Measurements from ENCODE around the gene NACC2.
A peak's percentile ranks its signal among the peaks of the same experiment; 100 is the strongest.

NACC2 gene

GRCh38 chr9:136110082-136111061 lies 15.3 kb upstream of the NACC2 start:
- Histone ChIP-seq H4K20me1 (ENCODE audit: control insufficient read depth, insufficient read depth, low read depth, low read length) (no peaks in the 10 kb centered on the region), H3K36me3 (ENCODE audit: control insufficient read depth, low read length) (peaks cover 9% of the 10 kb centered on the region), H3K27ac (ENCODE audit: low read depth, low read length) (peak overlapping the region; percentile 40; the same call in 1 of the 2 replicates), H3K79me2 (ENCODE audit: control insufficient read depth, low read length) (no peaks in the 10 kb centered on the region), H3F3A (ENCODE audit: control insufficient read depth, insufficient read depth) (peaks cover 11% of the 10 kb centered on the region; the same call in 1 of the 2 replicates), H3K4me1 (ENCODE audit: control insufficient read depth, low read length) (peaks cover 48% of the 10 kb centered on the region), H3K9me2 (replicated peaks; ENCODE audit: control insufficient read depth, low read length) (no peaks in the 10 kb centered on the region), H3K4me3 (ENCODE audit: low read length) (peak overlapping the region; percentile 77), H3K9me3 (ENCODE audit: control insufficient read depth, insufficient read depth, low read length) (no peaks in the 10 kb centered on the region), H3K4me2 (ENCODE audit: low read length) (peak overlapping the region; percentile 79), H3K27me3 (ENCODE audit: control insufficient read depth, low read length) (no peaks in the 10 kb centered on the region)
- no peak for TF ChIP-seq EZH2phosphoT487 (IDR thresholded peaks at IDR 0.05; ENCODE audit: borderline replicate concordance, low read length)
- TF ChIP-seq, protein P1, sequence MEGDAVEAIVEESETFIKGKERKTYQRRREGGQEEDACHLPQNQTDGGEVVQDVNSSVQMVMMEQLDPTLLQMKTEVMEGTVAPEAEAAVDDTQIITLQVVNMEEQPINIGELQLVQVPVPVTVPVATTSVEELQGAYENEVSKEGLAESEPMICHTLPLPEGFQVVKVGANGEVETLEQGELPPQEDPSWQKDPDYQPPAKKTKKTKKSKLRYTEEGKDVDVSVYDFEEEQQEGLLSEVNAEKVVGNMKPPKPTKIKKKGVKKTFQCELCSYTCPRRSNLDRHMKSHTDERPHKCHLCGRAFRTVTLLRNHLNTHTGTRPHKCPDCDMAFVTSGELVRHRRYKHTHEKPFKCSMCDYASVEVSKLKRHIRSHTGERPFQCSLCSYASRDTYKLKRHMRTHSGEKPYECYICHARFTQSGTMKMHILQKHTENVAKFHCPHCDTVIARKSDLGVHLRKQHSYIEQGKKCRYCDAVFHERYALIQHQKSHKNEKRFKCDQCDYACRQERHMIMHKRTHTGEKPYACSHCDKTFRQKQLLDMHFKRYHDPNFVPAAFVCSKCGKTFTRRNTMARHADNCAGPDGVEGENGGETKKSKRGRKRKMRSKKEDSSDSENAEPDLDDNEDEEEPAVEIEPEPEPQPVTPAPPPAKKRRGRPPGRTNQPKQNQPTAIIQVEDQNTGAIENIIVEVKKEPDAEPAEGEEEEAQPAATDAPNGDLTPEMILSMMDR (IDR thresholded peaks at IDR 0.05; ENCODE audit: low read depth, low read length, poor library complexity, severe bottlenecking), result peak; percentile 12

DNA sequence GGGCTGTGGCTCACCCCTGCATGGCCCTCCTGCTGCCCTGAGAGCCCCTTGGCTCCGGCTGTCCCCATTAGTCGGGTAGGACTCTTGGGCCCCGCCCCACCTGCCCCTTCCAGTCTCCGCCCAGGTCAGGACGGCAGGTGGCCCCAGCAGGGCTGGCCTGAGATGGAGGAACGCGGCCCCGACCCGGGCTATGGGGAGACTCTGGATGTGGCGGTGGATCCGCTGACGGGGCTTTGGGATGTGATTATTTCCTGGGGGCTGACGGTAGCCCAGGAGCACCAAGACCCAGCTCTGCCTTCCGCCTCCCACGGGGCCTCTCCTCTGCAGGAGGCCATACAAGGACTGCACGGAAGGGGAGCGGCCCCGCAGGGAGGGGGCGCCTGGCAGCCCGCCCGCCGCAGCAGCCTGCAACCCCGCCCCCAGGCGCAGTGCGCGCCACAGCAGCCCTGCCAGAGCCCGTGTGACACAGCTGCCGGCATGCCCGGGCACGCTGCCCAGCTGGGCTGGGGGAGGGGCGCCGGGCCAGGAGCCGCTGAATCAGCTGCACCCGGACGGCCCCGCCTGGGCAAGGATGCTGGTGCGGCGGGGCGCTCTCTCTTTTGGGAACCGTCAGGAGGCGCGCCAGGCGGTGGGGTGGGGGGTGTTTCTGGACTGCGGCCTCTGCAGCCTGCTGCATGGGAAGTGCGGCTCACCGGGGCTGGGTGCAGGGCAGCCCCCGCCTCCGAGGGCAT lies 14.4 kb upstream of the NACC2 start:
- Histone ChIP-seq H3K4me1 (ENCODE audit: control insufficient read depth, low read length) (peaks cover 52% of the 10 kb centered on the region), H3K4me2 (ENCODE audit: low read length) (peak overlapping the region; percentile 79), H3K27me3 (ENCODE audit: control insufficient read depth, low read length) (no peaks in the 10 kb centered on the region), H4K20me1 (ENCODE audit: control insufficient read depth, insufficient read depth, low read depth, low read length) (no peaks in the 10 kb centered on the region), H3K9me2 (replicated peaks; ENCODE audit: control insufficient read depth, low read length) (no peaks in the 10 kb centered on the region), H3K36me3 (ENCODE audit: control insufficient read depth, low read length) (peaks cover under 1% of the 10 kb centered on the region; the same call in 1 of the 2 replicates), H3K9me3 (ENCODE audit: control insufficient read depth, insufficient read depth, low read length) (no peaks in the 10 kb centered on the region), H3K4me3 (ENCODE audit: low read length) (peak overlapping the region; percentile 77), H3F3A (ENCODE audit: control insufficient read depth, insufficient read depth) (peaks cover 11% of the 10 kb centered on the region; the same call in 1 of the 2 replicates), H3K27ac (ENCODE audit: low read depth, low read length) (peak overlapping the region; percentile 40), H3K79me2 (ENCODE audit: control insufficient read depth, low read length) (no peaks in the 10 kb centered on the region)
- TF ChIP-seq, protein P1 (IDR thresholded peaks at IDR 0.05; ENCODE audit: low read depth, low read length, poor library complexity, severe bottlenecking), result no peak
- TF ChIP-seq EZH2phosphoT487 (IDR thresholded peaks at IDR 0.05; ENCODE audit: borderline replicate concordance, low read length), result no peak

DNA sequence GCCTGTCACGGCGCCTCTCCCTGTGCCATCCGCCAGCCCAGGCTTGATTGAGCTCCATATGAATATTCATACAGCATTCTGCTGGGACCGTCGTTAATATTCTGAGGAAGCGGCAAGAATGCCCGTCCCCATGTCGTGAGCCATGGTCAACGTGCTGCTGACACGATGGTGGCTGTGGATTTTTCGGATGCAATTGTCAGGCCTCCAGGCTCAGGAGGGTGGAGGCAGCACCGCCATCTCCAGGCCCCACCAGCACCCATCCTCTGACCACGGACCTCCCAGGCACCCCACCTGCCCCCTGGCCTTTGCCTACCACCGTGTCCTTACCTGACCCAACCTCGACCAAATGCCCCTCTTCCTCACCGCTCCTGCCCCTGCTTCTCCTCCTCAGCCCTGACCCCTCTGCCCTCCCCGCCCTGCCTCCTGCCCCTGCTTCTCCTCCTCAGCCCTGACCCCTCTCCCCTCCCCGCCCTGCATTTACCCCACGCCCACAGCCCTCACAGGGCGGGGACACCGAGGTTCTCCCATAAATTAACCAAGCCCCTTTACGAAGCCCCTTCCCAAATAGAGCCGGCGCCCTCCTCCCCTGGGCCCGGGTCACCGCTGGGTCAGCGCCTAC lies 13.7 kb upstream of the NACC2 start:
- Histone ChIP-seq H3K9me2 (replicated peaks; ENCODE audit: control insufficient read depth, low read length) (no peaks in the 10 kb centered on the region), H3K4me3 (ENCODE audit: low read length) (peak overlapping the region; percentile 77), H4K20me1 (ENCODE audit: control insufficient read depth, insufficient read depth, low read depth, low read length) (no peaks in the 10 kb centered on the region), H3K4me1 (ENCODE audit: control insufficient read depth, low read length) (peaks cover 54% of the 10 kb centered on the region), H3K36me3 (ENCODE audit: control insufficient read depth, low read length) (no peaks in the 10 kb centered on the region), H3K27me3 (ENCODE audit: control insufficient read depth, low read length) (no peaks in the 10 kb centered on the region), H3K9me3 (ENCODE audit: control insufficient read depth, insufficient read depth, low read length) (no peaks in the 10 kb centered on the region), H3F3A (ENCODE audit: control insufficient read depth, insufficient read depth) (peaks cover 11% of the 10 kb centered on the region; the same call in 1 of the 2 replicates), H3K79me2 (ENCODE audit: control insufficient read depth, low read length) (no peaks in the 10 kb centered on the region), H3K27ac (ENCODE audit: low read depth, low read length) (peak overlapping the region; percentile 40), H3K4me2 (ENCODE audit: low read length) (peak overlapping the region; percentile 79)
- no peak for TF ChIP-seq EZH2phosphoT487 (IDR thresholded peaks at IDR 0.05; ENCODE audit: borderline replicate concordance, low read length)
- TF ChIP-seq, protein P1 (IDR thresholded peaks at IDR 0.05; ENCODE audit: low read depth, low read length, poor library complexity, severe bottlenecking), result no peak

Data from DOHH2 (cell line).